Stimulated activated CD8-positive, alpha-beta memory T cell treated with anti-CD3 and anti-CD28 coated beads, Interleukin-15, amount 100 ng/mL, for 4 hours (primary cell): ENCODE measurements around the gene SLC48A1.

Experiments
- DNase-seq, 2 donors: peaks; one replicate each; pipeline ENCODE4 v3.0.0-alpha.2; 2020; ENCODE audit warnings: low read depth in 2 of 2

The SLC48A1 gene

DNA sequence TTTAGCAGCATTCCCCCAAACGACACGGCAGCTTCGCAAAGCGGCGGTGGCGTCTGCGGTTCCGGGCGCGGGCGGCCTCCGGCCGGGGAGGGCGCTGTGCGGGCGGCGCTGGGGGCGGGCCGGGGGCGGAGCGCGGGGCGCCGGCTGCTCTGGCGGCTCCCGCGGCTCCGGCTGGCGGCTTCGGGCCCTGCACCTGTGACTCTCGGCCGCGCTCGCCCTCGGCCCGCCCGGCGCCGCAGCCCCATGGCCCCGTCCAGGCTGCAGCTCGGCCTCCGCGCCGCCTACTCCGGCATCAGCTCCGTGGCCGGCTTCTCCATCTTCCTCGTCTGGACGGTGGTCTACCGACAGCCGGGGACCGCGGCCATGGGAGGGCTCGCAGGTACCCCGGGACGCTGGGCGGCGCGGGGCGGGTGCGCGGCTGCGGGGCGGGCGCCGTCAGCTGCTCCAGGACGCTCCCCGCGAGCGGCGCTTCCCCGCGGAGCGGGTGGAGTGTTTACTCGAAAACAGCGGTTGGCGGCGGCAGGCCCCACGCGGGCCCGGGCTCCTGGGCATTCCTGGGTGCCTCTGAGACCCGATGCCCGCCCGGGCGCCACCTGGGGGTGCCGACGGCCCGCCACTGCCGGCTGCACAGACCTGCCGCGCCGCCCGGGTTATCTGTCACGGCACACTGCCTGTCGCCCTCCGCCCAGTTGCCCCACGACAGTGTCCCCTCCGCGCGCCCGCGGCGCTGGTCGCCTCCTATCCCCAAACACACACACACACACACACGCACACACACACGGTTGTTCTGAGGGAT lies at the start of gene SLC48A1:
TSS of gene SLC48A1 (plus strand) at position 177 of the 796 bp plus-strand sequence. CDS start at position 244, 67 bp downstream.
- DNase-seq, result peak; percentile 10 to 58

DNA sequence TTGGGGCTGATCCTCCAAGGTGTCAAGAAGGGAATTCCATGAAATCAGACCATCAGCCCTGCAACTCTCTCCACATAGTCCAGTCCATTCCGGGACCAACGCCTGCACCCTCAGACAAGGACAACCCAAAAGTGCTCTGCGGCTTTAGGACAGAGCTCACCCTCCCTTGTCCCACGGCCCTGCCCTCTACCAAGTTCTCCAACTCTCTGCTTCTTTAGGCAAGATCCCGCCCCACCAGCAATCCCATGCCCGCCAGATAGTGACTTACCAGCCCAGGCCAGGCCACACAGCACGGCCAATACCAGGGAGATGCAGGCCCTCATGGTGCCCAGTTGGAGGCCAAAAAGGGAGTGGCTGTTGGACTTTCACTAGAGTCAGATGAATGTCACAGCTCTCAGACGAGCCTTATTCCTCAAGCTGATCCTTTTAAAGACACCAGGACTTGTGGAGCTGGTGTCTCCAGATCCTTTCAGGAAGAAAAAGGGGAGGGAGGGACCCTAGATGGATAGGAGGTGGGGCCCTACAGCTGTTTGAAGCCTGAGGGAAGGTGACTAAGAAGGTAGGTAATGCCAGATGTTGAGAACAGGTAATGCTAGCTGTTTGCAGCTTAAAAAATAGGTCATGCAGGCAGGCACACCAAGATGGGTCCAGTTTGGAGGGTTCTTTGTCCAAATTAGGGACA lies 47.8 kb upstream of the SLC48A1 start, which contains the start of gene ENDOU:
TSS of gene ENDOU (minus strand) at position 400 of the 682 bp plus-strand sequence. CDS start at position 323, 77 bp downstream.
- no peak for DNase-seq

DNA sequence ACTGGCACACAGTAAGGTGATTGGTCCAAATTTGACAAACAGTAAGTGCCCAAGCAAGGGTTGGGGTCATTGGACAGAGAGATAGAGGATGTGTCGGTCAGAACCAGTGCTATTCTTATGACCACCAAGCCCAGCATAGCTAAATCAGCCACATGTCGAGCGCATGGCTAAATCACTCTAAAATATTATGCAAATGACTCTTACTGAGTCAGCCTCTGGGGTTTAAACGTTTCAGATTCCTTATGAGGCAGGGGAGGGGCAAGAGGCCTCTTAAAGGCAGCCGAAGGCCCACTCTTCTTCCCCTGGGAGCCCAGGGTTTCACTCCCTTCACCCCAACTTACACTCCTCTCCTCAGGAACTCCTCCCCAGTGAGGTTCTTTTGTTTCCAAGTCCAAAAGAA lies 47.1 kb upstream of the SLC48A1 start:
- DNase-seq, result no peak

DNA sequence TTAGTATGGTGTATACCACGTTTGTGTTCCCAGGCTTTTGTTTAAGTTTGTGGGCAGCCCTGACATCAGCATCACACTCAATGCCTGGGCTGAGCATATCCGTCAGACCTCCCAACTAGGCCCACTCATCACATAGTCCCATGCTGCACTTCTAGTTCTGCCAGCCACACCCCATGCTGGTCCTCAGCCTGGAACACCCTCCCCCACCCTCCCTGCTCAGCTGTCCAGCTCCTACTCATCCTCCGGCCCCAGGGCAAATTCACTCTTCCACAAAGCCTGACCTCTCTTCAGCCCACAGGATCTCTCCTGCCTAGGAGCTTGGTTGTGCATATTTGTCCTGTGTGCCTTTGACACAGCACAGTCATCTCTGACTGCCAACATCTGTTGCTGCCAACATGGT lies 43.8 kb upstream of the SLC48A1 start:
- DNase-seq, result no peak

DNA sequence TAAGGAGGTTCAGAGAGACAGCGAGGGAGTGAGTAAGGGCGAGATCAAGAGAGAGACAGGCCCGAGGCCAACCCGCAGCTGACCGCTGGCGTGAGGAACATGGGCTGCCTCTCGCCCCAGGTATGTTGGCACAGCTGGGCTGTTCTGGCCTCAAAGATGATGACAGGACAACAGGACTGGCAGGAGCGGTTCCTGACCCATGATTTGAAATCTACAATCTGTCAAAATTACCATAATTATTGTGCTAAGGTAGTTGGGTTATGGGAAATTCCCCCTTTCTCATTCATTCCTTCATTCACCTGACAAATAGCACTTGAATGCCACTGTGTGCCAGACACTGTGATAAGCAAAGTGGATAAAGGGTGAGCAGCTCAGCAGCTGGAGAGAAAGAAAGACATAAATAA lies 42.7 kb upstream of the SLC48A1 start:
- no peak for DNase-seq

DNA sequence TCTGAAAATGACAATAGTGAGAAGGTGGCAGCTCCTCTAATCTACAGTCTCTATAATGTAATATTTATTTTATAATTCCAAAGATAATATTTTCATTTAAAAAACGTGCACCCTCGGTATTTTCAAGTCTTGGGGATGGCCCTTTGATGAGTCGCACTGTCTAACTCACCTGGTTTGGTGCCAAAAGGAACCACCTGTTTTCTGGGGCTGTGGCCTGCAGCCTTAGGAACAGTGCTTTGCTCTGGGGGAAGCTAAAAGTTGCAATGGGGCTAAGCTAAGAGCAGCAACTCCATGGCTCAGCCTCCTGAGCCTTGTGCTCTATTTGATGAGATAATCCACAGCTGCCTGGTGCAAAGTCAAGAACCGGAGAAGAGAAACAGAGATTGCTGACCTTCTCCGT lies 41.3 kb upstream of the SLC48A1 start:
- DNase-seq, result no peak

DNA sequence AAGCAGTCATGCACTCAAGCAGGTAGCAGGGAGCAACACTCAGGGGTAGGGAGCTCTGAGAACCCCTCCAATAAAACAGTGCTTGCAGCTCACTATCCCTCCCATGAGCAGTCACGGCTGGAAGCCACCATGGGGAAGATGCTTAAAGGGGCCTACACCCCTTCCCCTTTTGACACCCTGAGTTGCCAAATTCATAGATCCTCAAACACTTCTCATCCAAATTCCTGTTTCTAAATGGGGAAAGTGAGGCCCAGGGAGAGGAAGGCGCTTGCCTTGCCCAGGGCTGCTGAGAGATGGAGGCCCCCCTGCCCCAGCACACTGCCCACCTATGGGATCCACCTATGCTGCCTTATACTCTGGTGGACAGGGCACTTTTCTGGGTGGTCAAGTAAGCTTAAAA lies 40.5 kb upstream of the SLC48A1 start:
- no peak for DNase-seq

DNA sequence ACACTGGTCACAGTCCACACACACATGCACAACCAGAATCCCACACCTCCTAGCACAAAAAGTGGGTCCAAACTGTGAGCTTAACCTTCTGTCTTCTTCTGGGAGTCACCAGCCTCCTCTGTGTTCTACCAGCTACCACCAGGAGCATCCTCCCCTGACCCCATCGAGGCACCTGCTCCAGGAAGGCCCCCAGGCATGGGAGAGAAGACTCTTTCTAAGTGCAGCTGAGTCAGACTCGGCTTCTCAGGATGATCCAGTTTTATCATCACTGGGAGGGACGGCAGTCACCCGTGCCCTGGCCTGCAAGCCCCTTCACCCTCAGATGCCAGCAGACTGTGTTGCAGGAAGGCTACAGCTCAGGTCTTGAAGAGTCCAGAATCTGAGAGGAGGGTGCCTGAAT lies 39.9 kb upstream of the SLC48A1 start:
- no peak for DNase-seq

DNA sequence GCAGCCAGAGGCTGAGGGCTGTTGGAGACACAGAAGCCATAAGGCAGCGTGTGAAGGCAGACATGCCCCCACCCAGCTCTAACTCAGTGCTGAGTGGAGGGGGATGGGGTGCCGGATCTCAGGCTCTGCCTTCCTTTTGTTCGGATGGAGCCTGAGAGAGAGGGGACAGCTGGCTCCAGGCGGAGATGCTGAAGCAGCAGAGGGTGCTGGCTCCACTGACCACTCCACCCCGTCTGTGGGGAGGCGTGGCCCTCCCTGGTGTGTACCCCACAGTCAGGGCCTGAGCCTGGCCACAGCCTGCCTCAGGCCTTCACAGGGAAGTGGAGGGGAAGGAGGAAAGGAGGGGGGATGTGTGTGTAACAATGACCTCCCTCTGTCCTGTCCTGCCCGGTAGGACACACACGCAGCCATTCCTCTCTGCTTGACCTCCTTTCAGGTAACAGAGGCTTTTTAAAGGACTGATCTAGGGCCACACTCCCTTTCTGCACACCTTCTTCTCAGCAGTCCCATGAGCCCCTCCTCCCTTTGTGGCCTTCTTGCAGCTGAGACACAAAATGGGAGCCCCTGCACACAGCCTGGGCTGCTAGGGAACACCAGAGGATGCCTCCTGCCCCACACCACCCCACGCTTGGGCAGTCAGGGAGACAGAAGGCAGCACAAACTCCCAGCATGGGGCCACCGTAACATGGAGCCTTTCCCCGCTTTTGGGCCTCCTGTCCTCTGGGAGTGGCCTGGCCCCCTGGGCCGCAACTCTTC lies 38.1 kb upstream of the SLC48A1 start:
- no peak for DNase-seq

DNA sequence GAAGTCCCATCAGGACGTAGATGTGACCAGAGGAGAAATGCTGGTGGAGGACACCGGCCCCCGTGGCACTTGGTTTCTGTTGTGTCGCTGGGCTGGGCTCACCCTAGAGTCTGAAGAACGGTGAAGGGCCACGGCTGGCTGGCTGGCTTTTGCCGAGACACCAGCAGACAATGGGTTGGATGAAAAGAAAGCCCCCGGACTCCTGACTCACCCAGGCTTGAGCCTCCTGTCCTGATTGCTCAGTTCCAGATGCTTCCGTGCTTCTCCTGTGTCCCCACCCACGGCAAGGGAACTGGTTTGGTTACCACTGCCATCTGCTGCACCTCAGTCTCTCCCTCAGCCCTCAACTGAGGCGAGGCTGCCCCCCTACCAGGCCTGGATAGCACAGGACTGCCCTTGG lies 37.4 kb upstream of the SLC48A1 start:
- DNase-seq, result no peak

DNA sequence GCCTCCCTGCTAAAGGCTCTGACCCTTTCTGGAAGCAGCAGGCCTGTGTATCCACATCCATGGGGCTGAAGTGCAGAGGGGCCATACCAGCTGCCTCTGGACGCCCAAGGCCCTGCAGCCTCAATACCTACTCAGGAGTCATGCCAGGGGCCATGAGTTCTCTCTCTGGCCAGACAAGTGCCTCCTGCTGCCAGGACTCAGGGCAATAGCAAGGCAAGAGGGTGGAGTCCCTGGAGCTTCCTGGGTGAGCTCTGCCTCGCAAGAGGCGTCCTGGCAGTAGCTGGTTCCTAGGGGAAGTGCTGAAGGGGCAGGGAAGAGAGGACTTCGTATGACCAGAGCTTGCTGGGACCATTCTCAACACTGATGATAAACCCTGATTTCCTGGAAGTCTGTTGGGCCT lies 36.8 kb upstream of the SLC48A1 start:
- no peak for DNase-seq

DNA sequence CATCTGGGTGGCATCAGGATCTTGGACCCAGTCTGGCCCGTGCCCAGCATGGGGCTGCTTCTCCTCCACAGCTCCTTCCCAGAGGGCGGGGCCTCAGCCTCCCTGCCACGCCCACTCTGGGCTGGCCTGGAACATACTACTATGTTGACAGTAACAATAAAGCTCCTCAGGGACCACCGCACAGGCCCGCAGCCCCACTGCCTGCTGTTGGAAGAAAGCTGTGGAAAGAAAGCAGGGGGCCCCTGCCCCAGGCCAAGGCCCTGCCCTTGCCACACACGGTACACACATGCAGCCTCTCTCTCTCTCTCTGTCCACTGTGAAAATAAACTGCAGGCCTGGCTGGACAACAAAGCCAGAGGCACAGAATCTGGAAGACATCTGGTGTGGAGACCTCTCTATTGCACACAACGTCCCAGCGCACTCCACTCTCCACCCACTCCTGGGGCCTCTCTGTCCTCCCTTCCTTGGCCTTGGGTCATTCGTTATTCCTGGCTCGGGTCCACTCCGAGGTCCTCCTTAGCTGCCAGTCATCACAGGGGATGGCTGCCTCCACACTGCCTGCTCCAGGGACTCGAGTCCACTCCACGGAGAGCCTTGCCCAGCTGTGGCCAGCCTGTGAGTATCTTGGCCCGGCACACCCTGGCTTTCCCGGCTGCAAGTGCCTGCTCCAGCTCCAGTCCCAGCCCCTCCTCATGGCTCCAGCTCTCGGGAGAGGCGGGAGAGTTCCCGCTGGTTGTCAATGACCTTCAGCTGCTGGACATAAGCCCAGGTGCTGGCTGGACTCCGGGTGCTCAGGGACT lies 36.0 kb upstream of the SLC48A1 start:
- DNase-seq, result no peak

DNA sequence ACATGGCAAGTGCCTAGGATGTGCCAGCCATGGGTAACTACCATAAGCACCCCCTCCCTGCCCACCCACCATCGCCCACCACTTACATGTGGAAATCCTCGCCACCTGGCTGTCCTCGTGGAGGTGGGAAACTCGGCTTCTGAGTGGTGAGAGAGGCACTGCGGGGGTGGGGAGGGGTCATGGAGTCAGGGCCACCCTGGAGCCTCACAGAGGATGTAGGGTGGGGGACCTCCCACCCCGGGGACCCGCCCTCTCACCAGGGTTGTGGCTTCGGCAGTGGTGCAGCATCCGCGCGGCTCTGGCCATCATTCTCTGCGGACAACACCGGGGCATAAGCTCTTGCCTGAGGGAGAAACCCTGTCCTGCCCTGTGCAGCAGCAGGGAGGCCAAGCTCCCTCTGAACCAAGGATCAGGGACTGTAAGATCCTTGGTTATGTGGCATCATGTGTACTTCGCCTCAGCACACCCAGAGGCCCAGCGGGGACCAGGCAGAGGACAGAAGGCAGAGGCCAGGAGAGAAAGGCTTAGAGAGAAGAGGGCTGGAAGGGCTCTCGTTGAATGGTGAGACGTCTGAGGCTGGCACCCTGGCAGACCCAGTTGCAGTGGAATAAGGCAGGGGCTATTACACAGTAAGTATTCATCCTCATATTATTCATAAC lies 35.0 kb upstream of the SLC48A1 start:
- DNase-seq, result no peak

DNA sequence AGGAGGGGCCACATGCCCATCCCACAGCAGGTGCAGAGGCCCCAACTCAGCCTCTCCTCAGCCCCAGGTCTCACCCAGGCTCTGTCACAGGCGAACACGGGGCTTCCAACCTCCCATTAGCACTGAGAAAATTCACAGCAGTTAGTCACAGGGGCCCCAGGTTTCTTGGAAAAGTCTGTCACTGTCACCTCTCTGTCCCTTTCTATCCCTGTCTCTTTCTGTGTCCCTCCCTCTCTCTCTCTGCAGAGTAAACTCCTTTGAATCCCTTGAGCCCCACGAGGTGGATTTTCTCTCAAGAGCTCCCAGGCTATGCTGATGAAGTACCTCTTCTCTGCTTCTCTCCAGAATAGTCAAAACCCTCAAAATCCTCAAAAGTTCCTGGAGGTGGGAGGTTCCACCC lies 33.7 kb upstream of the SLC48A1 start:
- DNase-seq, result no peak

DNA sequence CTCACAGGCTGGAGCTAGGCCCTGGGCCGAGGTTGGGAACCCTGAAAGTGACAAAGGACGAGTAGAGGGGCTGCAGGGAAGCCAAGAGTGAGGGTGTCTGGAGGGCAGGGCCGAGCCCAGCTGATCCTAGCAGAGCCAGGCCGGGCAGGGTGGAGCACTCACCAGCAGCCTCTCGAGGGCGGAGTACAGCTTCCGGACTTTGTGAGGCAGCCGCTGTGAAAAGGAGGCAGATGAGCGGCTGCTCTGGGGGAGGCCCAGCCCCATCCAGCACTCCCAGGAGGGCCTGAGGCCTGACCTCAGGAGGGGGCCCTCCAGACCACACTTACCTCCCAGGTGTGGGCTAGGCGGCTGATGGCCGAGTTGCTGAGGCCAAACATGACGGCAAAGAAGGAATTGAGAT lies 33.1 kb upstream of the SLC48A1 start:
- DNase-seq, result no peak

DNA sequence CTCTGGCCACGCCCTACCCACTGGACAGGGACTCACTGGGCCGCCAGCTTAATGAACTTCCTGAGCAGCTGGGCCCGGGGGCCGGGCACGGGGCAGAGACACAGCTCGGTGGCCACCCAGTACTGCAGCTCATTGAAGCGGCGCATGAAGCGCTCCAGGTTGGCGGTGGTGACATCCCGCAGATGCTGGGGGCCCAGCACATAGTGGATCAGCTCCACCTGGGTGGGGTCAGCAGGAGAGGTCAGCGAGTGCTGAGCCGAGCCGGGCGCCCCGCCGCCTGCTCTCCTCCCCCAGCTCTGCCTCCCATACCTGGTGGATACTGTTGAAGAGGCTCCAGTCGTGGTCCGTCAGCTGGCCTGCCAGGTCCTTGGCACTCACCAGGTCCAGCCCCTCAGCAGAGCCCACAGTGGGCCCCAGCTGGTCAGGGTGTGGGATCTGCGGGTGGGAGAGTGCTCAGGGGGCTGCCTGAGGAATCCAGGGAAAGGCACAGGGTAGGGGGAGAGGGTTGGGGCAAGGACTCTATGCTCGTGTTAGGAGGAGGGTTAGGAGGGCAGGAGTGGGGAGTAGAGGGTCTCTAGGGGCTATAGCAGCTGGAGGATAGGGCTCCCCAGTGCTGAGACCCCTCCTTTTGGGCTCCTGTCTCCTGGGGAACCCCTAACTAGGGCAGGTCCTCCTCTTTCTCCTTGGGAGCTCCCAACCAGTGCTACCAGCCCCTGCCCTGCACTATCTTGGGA lies 32.3 kb upstream of the SLC48A1 start:
- no peak for DNase-seq

DNA sequence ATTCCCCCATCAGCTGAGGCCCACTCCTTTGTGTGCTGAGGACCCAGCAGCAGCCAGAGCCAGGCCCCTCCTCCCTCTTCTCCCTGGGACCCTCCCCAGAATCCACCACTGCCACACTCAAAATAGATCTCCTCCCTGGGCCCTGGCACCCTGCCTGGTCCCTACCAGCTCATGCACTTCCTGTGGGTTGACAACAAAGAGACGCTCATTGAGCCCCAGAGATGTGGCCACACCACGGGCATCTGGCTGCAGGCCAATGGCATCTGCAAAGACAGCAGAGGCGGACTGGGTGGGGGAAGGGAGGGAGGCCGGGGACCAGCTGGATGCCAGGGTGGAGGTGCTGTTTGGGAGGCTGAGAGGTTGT lies 31.7 kb upstream of the SLC48A1 start:
- DNase-seq, result peak; percentile 14 to 26

DNA sequence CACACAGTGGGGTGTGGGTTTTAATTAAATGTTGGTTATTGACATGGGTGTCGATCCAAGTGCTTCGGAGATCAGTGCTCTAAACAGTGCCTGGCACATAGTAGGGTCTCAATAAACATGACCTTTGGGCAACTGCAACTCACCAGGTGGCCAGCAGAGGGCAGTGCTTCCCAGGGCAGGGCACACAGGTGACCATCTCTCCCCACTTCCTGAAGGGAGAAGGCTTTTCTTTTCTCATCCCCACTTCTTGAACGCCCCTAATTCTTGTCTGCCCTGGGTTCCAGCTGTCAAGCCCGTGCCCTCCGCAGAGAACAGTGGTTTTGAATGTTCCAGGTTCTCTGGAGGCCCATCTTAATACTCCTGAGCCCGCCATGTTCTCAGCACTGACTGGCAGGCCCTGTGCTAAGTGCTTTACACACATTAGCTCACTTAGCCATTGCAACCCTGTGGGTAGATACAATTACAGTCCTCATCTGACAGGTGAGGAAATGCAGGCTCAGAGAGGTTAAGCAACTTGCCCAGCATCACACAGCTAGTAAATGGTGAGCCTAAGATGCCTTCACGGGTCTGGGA lies 30.7 kb upstream of the SLC48A1 start:
- peak; percentile 27 to 47 for DNase-seq

DNA sequence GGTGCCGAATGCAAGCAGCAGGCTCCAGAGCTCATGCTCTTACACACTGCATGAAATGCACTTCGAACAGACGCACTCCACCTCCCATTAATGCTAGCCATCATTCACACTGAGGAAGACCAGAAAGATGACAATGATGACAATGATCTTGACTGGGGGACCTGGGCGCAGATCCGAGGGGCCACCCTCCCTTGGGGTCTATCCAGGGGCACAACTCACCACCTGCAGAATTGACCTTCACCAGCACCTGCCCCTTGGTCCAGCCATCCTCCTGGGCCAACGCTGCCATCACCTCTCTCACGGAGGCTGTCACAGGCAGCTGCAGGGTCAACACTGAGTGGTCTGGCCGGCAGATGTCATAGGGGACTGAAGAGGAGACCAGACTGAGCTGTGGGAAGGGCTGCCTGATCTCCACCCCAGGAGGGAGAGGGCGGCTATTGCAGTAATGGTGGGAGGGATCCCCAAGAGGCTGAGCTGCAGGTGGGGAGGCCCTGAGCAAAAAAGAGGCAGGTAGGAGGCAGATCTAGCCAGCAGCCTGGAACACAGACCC lies 29.7 kb upstream of the SLC48A1 start:
- no peak for DNase-seq
